Measurements from ENCODE around the gene VSX1. TPM values are rescaled to one million over a fixed set of nuclear protein-coding genes. Genes with fewer than 3 reads are reported as not detected.

The VSX1 gene
- total RNA-seq, 1 experiment from 2014 or later: not detected

DNA sequence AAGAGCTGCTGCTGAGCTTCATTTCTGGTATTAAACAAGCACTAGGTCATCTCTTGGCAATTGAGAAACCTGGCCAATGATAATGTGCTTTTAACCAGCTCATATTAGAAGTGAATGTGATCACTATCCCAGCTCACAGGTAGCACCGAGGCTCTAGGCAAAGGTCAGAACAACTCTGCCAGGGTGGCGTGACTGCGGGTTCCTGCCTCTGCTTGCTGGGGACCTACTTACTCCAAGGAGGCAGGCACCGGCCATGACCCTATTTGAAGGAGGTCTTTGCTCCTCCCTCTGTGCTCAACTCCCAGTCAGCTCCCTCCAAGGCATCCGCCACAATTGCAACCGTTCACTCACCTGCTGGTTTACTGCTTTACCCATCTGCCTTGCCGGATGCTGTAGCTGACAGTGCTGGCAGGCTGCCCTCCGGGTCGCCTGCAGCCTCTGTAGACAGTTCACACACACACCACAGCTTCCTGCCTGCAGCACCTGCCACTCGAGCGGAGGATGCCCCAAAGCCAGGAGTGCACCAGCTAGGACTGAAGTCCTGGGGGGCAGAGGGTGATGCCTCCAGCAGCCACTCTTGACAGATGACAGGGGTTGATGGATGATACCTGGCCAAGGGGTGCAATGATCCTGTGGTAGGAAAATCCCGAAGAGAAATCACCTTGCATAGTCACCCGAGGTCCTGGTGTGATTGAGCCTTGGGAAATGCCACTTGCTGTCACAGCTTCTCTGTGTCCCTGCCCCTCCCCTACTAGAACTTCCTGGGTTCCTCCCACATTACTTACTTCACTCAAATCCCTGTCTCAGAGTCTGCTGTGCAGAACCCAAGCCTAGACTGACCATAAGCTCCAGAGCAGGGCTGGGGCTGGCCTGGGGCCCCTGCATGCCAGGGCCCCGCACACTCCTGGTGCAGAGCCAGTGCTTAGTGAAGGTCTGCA lies 8.8 kb upstream of the VSX1 start:
- Histone ChIP-seq H3K4me2 (ENCODE audit: low read depth, low read length, poor library complexity, severe bottlenecking) (no peak overlapping the region), H3K79me2 (ENCODE audit: low read length) (no peaks in the 10 kb centered on the region), H3K27me3 (ENCODE audit: low read length) (no peaks in the 10 kb centered on the region), H3K27ac (ENCODE audit: low read length) (no peak overlapping the region), H2AFZ (ENCODE audit: low read length) (no peak overlapping the region), H3K4me3 (ENCODE audit: low read length) (no peak overlapping the region), H3K9ac (ENCODE audit: low read length) (no peak overlapping the region), H3K4me1 (ENCODE audit: low read length) (peaks cover 10% of the 10 kb centered on the region), H4K20me1 (ENCODE audit: insufficient read depth, low read depth, low read length) (no peaks in the 10 kb centered on the region), H3K9me3 (ENCODE audit: low read length) (no peaks in the 10 kb centered on the region), H3K9me2 (replicated peaks; ENCODE audit: insufficient read depth, low read length) (no peaks in the 10 kb centered on the region), H3K36me3 (ENCODE audit: insufficient read depth, low read length) (no peaks in the 10 kb centered on the region)
- no peak for DNase-seq

DNA sequence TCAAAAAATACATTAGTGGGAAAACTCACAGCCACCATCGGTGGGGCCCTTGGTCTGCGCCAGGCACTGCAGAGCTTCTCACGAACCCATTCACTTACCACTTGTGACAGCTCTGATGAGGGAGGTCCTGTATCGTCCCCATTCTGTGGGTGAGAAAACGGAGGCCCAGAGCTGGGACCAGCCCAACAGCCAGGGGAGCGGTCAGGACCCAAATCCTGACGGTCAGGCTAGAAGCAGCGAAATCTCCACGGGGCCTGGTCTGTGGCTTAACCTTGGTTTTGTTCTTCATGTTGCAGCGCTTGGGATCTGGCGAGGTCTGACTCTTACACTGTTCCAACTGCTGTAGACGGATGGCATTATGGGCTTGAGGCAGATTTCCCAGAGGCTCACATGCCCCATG lies 7.7 kb upstream of the VSX1 start:
- no peak overlapping the region for H3K4me2 ChIP-seq (ENCODE audit: low read depth, low read length, poor library complexity, severe bottlenecking)
- H3K4me3 ChIP-seq (ENCODE audit: low read length): no peak overlapping the region
- no peak for DNase-seq
- no peak overlapping the region for H3K27ac ChIP-seq (ENCODE audit: low read length)
- H3K36me3 ChIP-seq (ENCODE audit: insufficient read depth, low read length): no peaks in the 10 kb centered on the region
- H3K9ac ChIP-seq (ENCODE audit: low read length): no peak overlapping the region
- H4K20me1 ChIP-seq (ENCODE audit: insufficient read depth, low read depth, low read length): no peaks in the 10 kb centered on the region
- H3K79me2 ChIP-seq (ENCODE audit: low read length): no peaks in the 10 kb centered on the region
- no peaks in the 10 kb centered on the region for H3K9me3 ChIP-seq (ENCODE audit: low read length)
- peaks cover 10% of the 10 kb centered on the region for H3K4me1 ChIP-seq (ENCODE audit: low read length)
- H2AFZ ChIP-seq (ENCODE audit: low read length): no peak overlapping the region
- no peaks in the 10 kb centered on the region for H3K27me3 ChIP-seq (ENCODE audit: low read length)
- no peaks in the 10 kb centered on the region for H3K9me2 ChIP-seq (replicated peaks; ENCODE audit: insufficient read depth, low read length)

DNA sequence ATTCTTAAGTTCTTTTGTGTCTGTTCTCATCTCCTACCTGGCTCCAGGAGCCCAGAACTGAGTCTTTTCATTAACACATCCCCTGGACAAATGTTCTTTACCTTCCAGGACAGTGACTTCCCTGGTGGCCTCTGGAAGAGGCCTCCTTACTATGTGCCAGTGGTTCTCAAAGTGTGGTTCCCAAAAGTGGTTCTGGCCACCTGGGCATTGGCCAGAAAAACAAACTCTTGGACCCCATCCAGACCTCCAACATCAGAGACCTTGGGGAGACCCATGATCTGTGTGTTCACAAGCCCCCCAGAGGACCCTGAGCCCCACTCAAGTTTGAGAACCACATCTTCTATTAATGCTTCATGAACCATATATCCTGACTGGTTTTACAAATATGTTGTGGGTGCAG lies 7.2 kb upstream of the VSX1 start:
- Histone ChIP-seq H3K27me3 (ENCODE audit: low read length) (no peaks in the 10 kb centered on the region), H3K9me2 (replicated peaks; ENCODE audit: insufficient read depth, low read length) (no peaks in the 10 kb centered on the region), H3K9ac (ENCODE audit: low read length) (no peak overlapping the region), H3K9me3 (ENCODE audit: low read length) (no peaks in the 10 kb centered on the region), H3K36me3 (ENCODE audit: insufficient read depth, low read length) (no peaks in the 10 kb centered on the region), H3K79me2 (ENCODE audit: low read length) (no peaks in the 10 kb centered on the region), H3K4me1 (ENCODE audit: low read length) (peaks cover 10% of the 10 kb centered on the region), H3K4me3 (ENCODE audit: low read length) (no peak overlapping the region), H2AFZ (ENCODE audit: low read length) (no peak overlapping the region), H3K4me2 (ENCODE audit: low read depth, low read length, poor library complexity, severe bottlenecking) (no peak overlapping the region), H4K20me1 (ENCODE audit: insufficient read depth, low read depth, low read length) (no peaks in the 10 kb centered on the region), H3K27ac (ENCODE audit: low read length) (no peak overlapping the region)
- DNase-seq: no peak

DNA sequence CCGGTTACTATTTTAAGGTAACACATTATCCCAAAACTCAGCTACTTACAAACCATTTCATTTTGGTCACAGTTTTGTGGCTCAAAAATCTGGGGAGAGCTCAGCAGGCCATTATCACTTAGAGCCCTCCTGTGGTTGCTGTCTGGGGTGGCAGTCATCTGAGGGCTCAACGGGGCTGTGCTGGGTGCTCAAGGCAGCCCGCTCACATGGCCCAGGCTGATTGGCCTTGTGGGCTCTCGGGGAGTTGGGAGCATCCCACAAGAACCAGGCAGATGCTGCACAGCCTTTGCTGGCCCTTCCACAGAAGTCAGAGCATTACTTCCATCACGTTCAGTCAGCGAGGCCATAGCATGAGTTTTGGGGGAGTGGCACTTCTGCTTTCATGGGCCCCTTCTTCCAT lies 6.3 kb upstream of the VSX1 start:
- H3K4me1 ChIP-seq (ENCODE audit: low read length): peaks cover 10% of the 10 kb centered on the region
- H3K79me2 ChIP-seq (ENCODE audit: low read length): no peaks in the 10 kb centered on the region
- no peaks in the 10 kb centered on the region for H3K27me3 ChIP-seq (ENCODE audit: low read length)

DNA sequence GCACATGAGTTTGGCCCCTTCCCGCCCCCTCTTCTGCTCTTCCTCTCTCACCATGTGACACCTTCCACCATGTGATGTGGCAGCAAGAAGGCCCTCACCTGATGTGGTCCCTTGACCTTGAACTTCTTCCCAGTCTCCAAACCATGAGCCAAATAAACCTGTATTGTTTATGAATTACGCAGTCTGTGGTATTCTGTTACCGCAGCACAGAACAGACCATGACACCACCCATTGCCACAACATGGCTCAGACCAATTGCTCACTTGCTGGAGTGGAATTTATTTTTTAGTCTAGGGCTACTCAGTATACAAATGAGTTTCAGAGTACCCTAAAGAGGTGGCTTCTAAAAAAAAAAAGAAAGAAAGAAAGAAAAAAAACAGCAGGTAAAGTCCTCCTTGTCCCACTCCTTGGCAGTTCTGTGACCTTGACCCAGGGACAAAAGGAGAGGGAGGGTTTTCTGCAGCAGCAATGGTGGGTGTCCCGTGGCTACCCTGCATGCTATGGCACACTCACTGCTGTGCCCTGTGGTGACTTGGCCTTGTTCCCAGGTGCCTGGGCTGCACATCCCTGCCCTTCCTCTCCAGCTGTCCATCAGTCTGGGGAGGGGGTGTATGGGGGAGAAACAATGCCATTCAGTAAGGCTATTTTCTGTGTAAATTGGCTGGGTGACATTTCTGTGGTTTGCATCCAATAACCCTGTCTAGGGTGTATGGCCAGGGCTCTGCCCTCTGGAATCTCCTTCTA lies 5.4 kb upstream of the VSX1 start:
- Histone ChIP-seq H3K9me2 (replicated peaks; ENCODE audit: insufficient read depth, low read length) (no peaks in the 10 kb centered on the region), H3K9ac (ENCODE audit: low read length) (no peak overlapping the region), H4K20me1 (ENCODE audit: insufficient read depth, low read depth, low read length) (no peaks in the 10 kb centered on the region), H3K27me3 (ENCODE audit: low read length) (no peaks in the 10 kb centered on the region), H2AFZ (ENCODE audit: low read length) (no peak overlapping the region), H3K27ac (ENCODE audit: low read length) (no peak overlapping the region), H3K4me2 (ENCODE audit: low read depth, low read length, poor library complexity, severe bottlenecking) (no peak overlapping the region), H3K4me1 (ENCODE audit: low read length) (peaks cover 10% of the 10 kb centered on the region), H3K36me3 (ENCODE audit: insufficient read depth, low read length) (no peaks in the 10 kb centered on the region), H3K4me3 (ENCODE audit: low read length) (no peak overlapping the region), H3K9me3 (ENCODE audit: low read length) (no peaks in the 10 kb centered on the region), H3K79me2 (ENCODE audit: low read length) (no peaks in the 10 kb centered on the region)
- DNase-seq: no peak

More for the DNA sequence above, 6.3 kb upstream of the VSX1 start:
- no peaks in the 10 kb centered on the region for H3K9me3 ChIP-seq (ENCODE audit: low read length)
- DNase-seq: no peak
- no peak overlapping the region for H3K4me3 ChIP-seq (ENCODE audit: low read length)
- no peak overlapping the region for H3K9ac ChIP-seq (ENCODE audit: low read length)
- no peaks in the 10 kb centered on the region for H3K9me2 ChIP-seq (replicated peaks; ENCODE audit: insufficient read depth, low read length)
- H3K36me3 ChIP-seq (ENCODE audit: insufficient read depth, low read length): no peaks in the 10 kb centered on the region
- H3K27ac ChIP-seq (ENCODE audit: low read length): no peak overlapping the region
- H2AFZ ChIP-seq (ENCODE audit: low read length): no peak overlapping the region
- no peak overlapping the region for H3K4me2 ChIP-seq (ENCODE audit: low read depth, low read length, poor library complexity, severe bottlenecking)
- H4K20me1 ChIP-seq (ENCODE audit: insufficient read depth, low read depth, low read length): no peaks in the 10 kb centered on the region

DNA sequence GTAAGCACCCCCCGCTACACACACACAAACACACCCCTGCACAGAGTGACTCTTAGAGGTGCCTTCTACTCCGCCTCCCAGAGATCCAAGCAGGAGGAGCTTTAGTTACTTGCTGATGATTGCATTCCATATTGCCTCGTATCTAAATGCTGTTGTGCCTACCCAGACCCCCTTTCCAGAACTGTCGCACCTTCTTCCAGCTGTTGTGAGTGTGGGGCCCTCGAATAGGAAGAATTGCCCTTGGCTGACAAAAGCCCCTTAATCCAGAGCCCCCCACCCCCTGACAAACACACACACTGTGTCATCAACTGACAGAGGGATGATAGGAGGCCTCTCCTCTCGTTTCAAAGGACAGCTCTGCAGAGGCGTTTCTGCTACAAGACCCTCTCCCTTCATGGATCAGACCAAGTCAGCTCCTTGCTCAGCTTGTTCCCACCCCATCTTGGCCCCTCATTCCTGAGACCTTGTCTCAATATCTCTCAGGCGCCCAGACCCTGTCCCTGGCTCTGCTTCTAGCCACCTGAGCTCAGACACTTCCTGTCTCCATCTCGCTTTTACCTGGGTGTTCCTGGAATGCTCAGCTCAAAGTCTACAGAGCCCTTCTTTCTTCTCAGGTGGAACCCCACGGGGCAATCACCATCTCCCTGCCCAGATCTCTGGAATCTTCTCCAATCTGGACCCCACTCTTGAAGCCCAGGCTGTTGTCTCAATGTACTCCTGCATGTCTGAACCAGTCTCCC lies 4.0 kb upstream of the VSX1 start:
- H3K27ac ChIP-seq (ENCODE audit: low read length): no peak overlapping the region
- H3K4me3 ChIP-seq (ENCODE audit: low read length): no peak overlapping the region
- peaks cover 10% of the 10 kb centered on the region for H3K4me1 ChIP-seq (ENCODE audit: low read length)
- no peaks in the 10 kb centered on the region for H4K20me1 ChIP-seq (ENCODE audit: insufficient read depth, low read depth, low read length)
- no peaks in the 10 kb centered on the region for H3K79me2 ChIP-seq (ENCODE audit: low read length)
- no peak overlapping the region for H3K4me2 ChIP-seq (ENCODE audit: low read depth, low read length, poor library complexity, severe bottlenecking)
- H3K36me3 ChIP-seq (ENCODE audit: insufficient read depth, low read length): no peaks in the 10 kb centered on the region
- DNase-seq: no peak
- H3K9me2 ChIP-seq (replicated peaks; ENCODE audit: insufficient read depth, low read length): no peaks in the 10 kb centered on the region
- no peak overlapping the region for H2AFZ ChIP-seq (ENCODE audit: low read length)
- no peaks in the 10 kb centered on the region for H3K27me3 ChIP-seq (ENCODE audit: low read length)
- no peak overlapping the region for H3K9ac ChIP-seq (ENCODE audit: low read length)
- H3K9me3 ChIP-seq (ENCODE audit: low read length): no peaks in the 10 kb centered on the region

DNA sequence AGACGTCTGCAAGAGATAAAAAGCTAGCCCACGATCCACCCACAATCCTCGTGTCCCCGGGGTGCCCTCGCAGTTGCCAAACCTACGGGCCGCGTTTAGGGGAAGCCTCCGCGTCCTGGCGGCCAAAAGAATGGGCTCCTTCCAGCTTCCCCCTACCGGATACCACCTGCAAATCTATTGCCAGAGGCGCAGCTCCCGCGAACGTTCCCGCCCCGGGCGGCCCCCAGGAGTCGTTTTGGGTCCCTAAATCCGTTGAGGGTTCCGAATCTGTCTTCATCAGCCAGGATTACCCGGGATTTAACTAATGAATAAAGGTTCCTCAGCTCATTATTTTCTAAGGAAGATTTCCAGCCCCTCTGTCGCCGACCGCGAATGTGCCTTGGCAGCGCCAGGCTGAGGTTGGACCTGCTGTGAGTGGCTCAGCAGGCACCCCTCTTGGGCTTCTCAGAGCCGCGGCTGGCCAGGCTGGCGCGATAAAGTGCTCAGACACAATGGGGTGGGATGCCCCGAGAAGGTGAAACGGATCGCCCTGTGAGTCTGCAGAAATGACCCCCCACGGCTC lies 2.8 kb upstream of the VSX1 start:
- Histone ChIP-seq H3K27me3 (ENCODE audit: low read length) (no peaks in the 10 kb centered on the region), H3K4me3 (ENCODE audit: low read length) (no peak overlapping the region)

More for the DNA sequence above, 2.8 kb upstream of the VSX1 start:
- no peak overlapping the region for H2AFZ ChIP-seq (ENCODE audit: low read length)
- peaks cover 10% of the 10 kb centered on the region for H3K4me1 ChIP-seq (ENCODE audit: low read length)
- no peaks in the 10 kb centered on the region for H4K20me1 ChIP-seq (ENCODE audit: insufficient read depth, low read depth, low read length)
- H3K9me3 ChIP-seq (ENCODE audit: low read length): no peaks in the 10 kb centered on the region
- DNase-seq: no peak
- H3K27ac ChIP-seq (ENCODE audit: low read length): no peak overlapping the region
- no peak overlapping the region for H3K4me2 ChIP-seq (ENCODE audit: low read depth, low read length, poor library complexity, severe bottlenecking)
- no peaks in the 10 kb centered on the region for H3K36me3 ChIP-seq (ENCODE audit: insufficient read depth, low read length)
- no peaks in the 10 kb centered on the region for H3K9me2 ChIP-seq (replicated peaks; ENCODE audit: insufficient read depth, low read length)
- H3K79me2 ChIP-seq (ENCODE audit: low read length): no peaks in the 10 kb centered on the region
- no peak overlapping the region for H3K9ac ChIP-seq (ENCODE audit: low read length)

Measured in Karpas-422 (cell line).